Measurements from ENCODE around the gene MAGI2. TPM values are rescaled to one million over a fixed set of nuclear protein-coding genes. Genes with fewer than 3 reads are reported as not detected.

MAGI2 gene
- total and polyA plus RNA-seq, 2 experiments from 2014 or later = 10.4 to 26.4 TPM

DNA sequence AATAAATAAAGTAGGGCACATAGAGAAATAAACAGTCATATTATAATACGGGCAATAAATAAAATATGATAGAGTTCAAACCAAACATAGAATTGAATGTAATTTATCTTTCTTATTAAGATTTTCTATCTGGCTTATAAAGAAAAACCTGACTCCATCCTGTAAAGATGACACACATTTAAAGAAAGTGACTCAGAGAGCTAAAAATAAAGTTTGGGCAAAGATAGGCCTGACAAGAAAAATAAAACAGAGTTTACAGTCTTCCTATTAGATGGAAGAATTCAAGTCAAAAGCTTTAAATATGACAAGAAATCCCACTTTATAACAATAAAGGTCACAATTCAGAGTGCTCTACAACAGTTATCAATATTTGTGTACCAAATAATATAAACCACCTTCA lies 1074.3 kb downstream of the MAGI2 start:
- H3K79me2 ChIP-seq (replicated peaks; ENCODE audit: insufficient read depth) = no peaks in the 10 kb centered on the region
- Mint-ChIP-seq H3K9me3 (no peaks in the 10 kb centered on the region), H3K4me1 (peaks cover 10% of the 10 kb centered on the region; the same call in 2 of the 3 replicates), H3K4me3 (no peak overlapping the region), H3K27me3 (ENCODE audit: insufficient read depth, low read depth, poor library complexity) (no peaks in the 10 kb centered on the region), H3K27ac (no peak overlapping the region), H3K36me3 (ENCODE audit: low read depth) (no peaks in the 10 kb centered on the region)
- H3K9me2 ChIP-seq (ENCODE audit: insufficient read depth) = no peaks in the 10 kb centered on the region
- no peaks in the 10 kb centered on the region for H4K20me1 ChIP-seq (replicated peaks; ENCODE audit: insufficient read depth)
- DNase-seq (ENCODE audit: low spot score) (no peak), ATAC-seq (no peak)
- no peak overlapping the region for H3K27ac ChIP-seq (ENCODE audit: low read depth)
- H3K4me2 ChIP-seq = no peak overlapping the region
- no peak overlapping the region for H2AFZ ChIP-seq
- no peaks in the 10 kb centered on the region for H3K36me3 ChIP-seq (ENCODE audit: insufficient read depth)
- H3K27me3 ChIP-seq (ENCODE audit: insufficient read depth) = no peaks in the 10 kb centered on the region
- H3F3A ChIP-seq (replicated peaks; ENCODE audit: low read depth) = no peaks in the 10 kb centered on the region
- H3K4me3 ChIP-seq = no peak overlapping the region
- H3K4me1 ChIP-seq (ENCODE audit: insufficient read depth) = peaks cover 8% of the 10 kb centered on the region
- TF ChIP-seq CREB1 (CRISPR knock-in tag; IDR thresholded peaks at IDR 0.05; ENCODE audit: low read depth) (no peak), EZH2 (IDR thresholded peaks at IDR 0.05; ENCODE audit: low read depth, unreplicated experiment) (no peak), CTCF (conservative IDR thresholded peaks at IDR 0.05; ENCODE audit: low read depth in 2 of 2) (no peak), REST (IDR thresholded peaks at IDR 0.05; ENCODE audit: unreplicated experiment) (no peak), NANOG (IDR thresholded peaks at IDR 0.05; ENCODE audit: borderline replicate concordance) (no peak), STAT1 (IDR thresholded peaks at IDR 0.05; ENCODE audit: unreplicated experiment) (no peak), POLR2AphosphoS5 (IDR thresholded peaks at IDR 0.05; ENCODE audit: low read depth) (no peak)
- TF ChIP-seq, protein P1, sequence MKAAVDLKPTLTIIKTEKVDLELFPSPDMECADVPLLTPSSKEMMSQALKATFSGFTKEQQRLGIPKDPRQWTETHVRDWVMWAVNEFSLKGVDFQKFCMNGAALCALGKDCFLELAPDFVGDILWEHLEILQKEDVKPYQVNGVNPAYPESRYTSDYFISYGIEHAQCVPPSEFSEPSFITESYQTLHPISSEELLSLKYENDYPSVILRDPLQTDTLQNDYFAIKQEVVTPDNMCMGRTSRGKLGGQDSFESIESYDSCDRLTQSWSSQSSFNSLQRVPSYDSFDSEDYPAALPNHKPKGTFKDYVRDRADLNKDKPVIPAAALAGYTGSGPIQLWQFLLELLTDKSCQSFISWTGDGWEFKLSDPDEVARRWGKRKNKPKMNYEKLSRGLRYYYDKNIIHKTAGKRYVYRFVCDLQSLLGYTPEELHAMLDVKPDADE (IDR thresholded peaks at IDR 0.05) = no peak

- Mint-ChIP-seq H3K36me3 (ENCODE audit: low read depth) (no peaks in the 10 kb centered on the region), H3K27ac (no peak overlapping the region), H3K4me3 (no peak overlapping the region), H3K27me3 (ENCODE audit: insufficient read depth, low read depth, poor library complexity) (no peaks in the 10 kb centered on the region), H3K9me3 (no peaks in the 10 kb centered on the region), H3K4me1 (peaks cover 10% of the 10 kb centered on the region; the same call in 2 of the 3 replicates)
- no peaks in the 10 kb centered on the region for H3K79me2 ChIP-seq (replicated peaks; ENCODE audit: insufficient read depth)
- TF ChIP-seq CTCF (conservative IDR thresholded peaks at IDR 0.05; ENCODE audit: low read depth in 2 of 2) (peak; percentile 44 to 47; a peak in 3 of 4 replicates), EZH2phosphoT487 (IDR thresholded peaks at IDR 0.05; ENCODE audit: unreplicated experiment) (no peak)
- H3F3A ChIP-seq (replicated peaks; ENCODE audit: low read depth) = no peaks in the 10 kb centered on the region
- H3K4me1 ChIP-seq (ENCODE audit: insufficient read depth) = peaks cover 8% of the 10 kb centered on the region
- H3K9me2 ChIP-seq (ENCODE audit: insufficient read depth) = no peaks in the 10 kb centered on the region
- H3K4me3 ChIP-seq = no peak overlapping the region
- DNase-seq (ENCODE audit: low spot score) (peak; percentile 30), ATAC-seq (no peak)
- no peaks in the 10 kb centered on the region for H4K20me1 ChIP-seq (replicated peaks; ENCODE audit: insufficient read depth)
- no peaks in the 10 kb centered on the region for H3K36me3 ChIP-seq (ENCODE audit: insufficient read depth)
- no peak overlapping the region for H3K27ac ChIP-seq (ENCODE audit: low read depth)
- H3K4me2 ChIP-seq = no peak overlapping the region
- no peaks in the 10 kb centered on the region for H3K27me3 ChIP-seq (ENCODE audit: insufficient read depth)
- H2AFZ ChIP-seq = no peak overlapping the region
Measured at GRCh38 chr7:78377532-78377931, 1075.9 kb downstream of the MAGI2 start.
